A549 (cell line): ENCODE results near the gene DNM1. TPM values are rescaled to one million over a fixed set of nuclear protein-coding genes. Genes with fewer than 3 reads are reported as not detected.

ENCODE experiments used
- ATAC-seq, 2 experiments: fragments of 200-7000 bp in 1 of 2; fragments of >200 bp in 1 of 2; cut with Nextera tagmentation in 1 of 2; cut with Tn5 transposase in 1 of 2; 3 replicates each; pipeline versions ENCODE4 v1.8.0 to v1.9.1; 2018 to 2020; ENCODE audit warnings: mild to moderate bottlenecking in 1 of 2, moderate library complexity in 1 of 2
- CTCF ChIA-PET: fragments of 300-600 bp; sonication (Branson Sonifier 250); formaldehyde crosslinking; extraction: SDS; loops from one replicate; lab custom pipeline; 2021; ENCODE audit warnings: antibody characterized with exemption, inconsistent platforms; lab: Yijun Ruan, JAX
- POLR2A ChIA-PET: fragments of 350-600 bp; formaldehyde crosslinking; extraction: SDS; loops from one replicate; lab custom pipeline; 2021; ENCODE audit warnings: antibody characterized with exemption, inconsistent platforms; lab: Yijun Ruan, JAX
- DNase-seq, 2 experiments: peaks; one replicate each; pipeline versions ENCODE4 v3.0.0 to v3.0.0-alpha.2; 2011 to 2016; ENCODE audit warnings: low read depth in 1 of 2, low spot score in 1 of 2
- FAIRE-seq: peaks from 2 replicates; lab custom pipeline; 2011; peaks lifted over from hg19 to GRCh38; lab: Jason Lieb, UNC
- H3K27ac ChIP-seq, 2 experiments: fragments of >200 bp; sonication (Bioruptor Twin); formaldehyde crosslinking; 3 replicates each; pipeline ENCODE4 v1.5.1; 2016 to 2017
- H3K4me1 ChIP-seq: fragments of >200 bp; sonication (Bioruptor Twin); formaldehyde crosslinking; 3 replicates; pipeline ENCODE4 v1.6.1; 2016
- H3K4me2 ChIP-seq: fragments of >200 bp; sonication (Bioruptor Twin); formaldehyde crosslinking; 3 replicates; pipeline ENCODE4 v1.6.1; 2016
- H3K4me3 ChIP-seq: fragments of >200 bp; sonication (Bioruptor Twin); formaldehyde crosslinking; 3 replicates; pipeline ENCODE4 v1.5.1; 2016
- H3K9me3 ChIP-seq: fragments of >200 bp; sonication (Bioruptor Twin); formaldehyde crosslinking; 3 replicates; pipeline ENCODE4 v1.6.1; 2016
- BHLHE40 ChIP-seq: IDR thresholded peaks from 2 replicates; pipeline ENCODE4 v1.6.1; 2012; ENCODE audit warnings: low read depth, low read length, inconsistent platforms
- CBX8 ChIP-seq: fragments of 200-600 bp; sonication (generic); IDR thresholded peaks from 2 replicates; pipeline ENCODE4 v1.6.1; 2016
- CHD4 ChIP-seq: fragments of 200-600 bp; sonication (generic); IDR thresholded peaks from 2 replicates; pipeline ENCODE4 v1.6.1; 2016; ENCODE audit warnings: antibody characterized with exemption, mild to moderate bottlenecking, borderline replicate concordance
- ESRRA ChIP-seq: fragments of 150-350 bp; IDR thresholded peaks from 2 replicates; pipeline ENCODE4 v1.6.1; 2014; ENCODE audit warnings: mild to moderate bottlenecking, low read length, borderline replicate concordance
- FOSL2 ChIP-seq, 2 experiments: fragments of 450-650 bp in 1 of 2; fragments of >200 bp in 1 of 2; sonication (Bioruptor Twin) in 1 of 2; formaldehyde crosslinking; IDR thresholded peaks; 2 replicates each; pipeline versions ENCODE4 v1.5.0 to v1.6.1; 2016 to 2020; ENCODE audit warnings: mild to moderate bottlenecking in 1 of 2, moderate library complexity in 1 of 2
- FOXS1 ChIP-seq: fragments of 250-450 bp; sonication (Bioruptor Pico); IDR thresholded peaks from 2 replicates; pipeline ENCODE4 v1.5.0; 2020; ENCODE audit warnings: mild to moderate bottlenecking, moderate library complexity
- HEYL ChIP-seq: fragments of 250-450 bp; sonication (Bioruptor Pico); IDR thresholded peaks from 2 replicates; pipeline ENCODE4 v1.8.0; 2021; ENCODE audit warnings: mild to moderate bottlenecking, moderate library complexity
- HOXB13 ChIP-seq: fragments of 250-450 bp; sonication (Bioruptor Pico); IDR thresholded peaks from 2 replicates; pipeline ENCODE4 v1.5.0; 2020; ENCODE audit warnings: low read depth, mild to moderate bottlenecking, moderate library complexity
- JUN ChIP-seq, 2 experiments: fragments of >200 bp; sonication (Bioruptor Twin); formaldehyde crosslinking; IDR thresholded peaks; 2 replicates in 1 of 2; 3 replicates in 1 of 2; pipeline ENCODE4 v1.6.1; 2016 to 2017
- KDM1A ChIP-seq: fragments of 200-600 bp; sonication (generic); IDR thresholded peaks from 2 replicates; pipeline ENCODE4 v1.6.1; 2016; ENCODE audit warnings: low read depth, mild to moderate bottlenecking
- MAZ ChIP-seq: fragments of 150-350 bp; IDR thresholded peaks from 2 replicates; pipeline ENCODE4 v1.6.1; 2014; ENCODE audit warnings: antibody characterized with exemption, low read depth, low read length, borderline replicate concordance
- MYC ChIP-seq: IDR thresholded peaks from 2 replicates; pipeline ENCODE4 v1.6.1; 2012; ENCODE audit warnings: mild to moderate bottlenecking, inconsistent platforms, low read length, improper control_type of control experiment, borderline replicate concordance
- NFE2L2 ChIP-seq: fragments of 150-350 bp; conservative IDR thresholded peaks from 2 replicates; pipeline ENCODE4 v1.6.1; 2014; ENCODE audit warnings: low read length
- NR3C1 ChIP-seq: fragments of >200 bp; sonication (Bioruptor Twin); formaldehyde crosslinking; IDR thresholded peaks from 3 replicates; pipeline ENCODE4 v1.6.1; 2017
- PHF8 ChIP-seq: fragments of 200-600 bp; sonication (generic); IDR thresholded peaks from 2 replicates; pipeline ENCODE4 v1.6.1; 2016; ENCODE audit warnings: low read depth, mild to moderate bottlenecking, antibody characterized with exemption, moderate library complexity, borderline replicate concordance
- SMC3 ChIP-seq: fragments of >200 bp; sonication (Bioruptor Twin); formaldehyde crosslinking; IDR thresholded peaks from 3 replicates; pipeline ENCODE4 v1.6.1; 2018; ENCODE audit warnings: inconsistent platforms
- SREBF2 ChIP-seq: fragments of 450-650 bp; IDR thresholded peaks from 2 replicates; pipeline ENCODE4 v1.6.1; 2014; ENCODE audit warnings: mild to moderate bottlenecking, moderate library complexity
- WGBS: methylation state at CpG from one replicate; pipeline ENCODE4 v1.1.6; 2017; ENCODE audit errors: missing lambda C conversion rate; 5-methylcytosine and 5-hydroxymethylcytosine counted together
- polyA plus RNA-seq, 4 experiments: library from polyadenylated mRNA; depleted of rRNA in 3 of 4; stranded (reverse); fragments of >200 nt; fragmentation: RNase III in 1 of 4; extraction: RNeasy Plus Mini Kit Qiagen cat#74134 plus additional on column Dnase treatment in 1 of 4; gene quantifications; 2 replicates in 3 of 4; 3 replicates in 1 of 4; pipeline ENCODE4 v1.2.3, GENCODE V29; 2011 to 2017
- TF ChIP-seq, protein P1 (sequence below): fragments of 250-450 bp; sonication (Bioruptor Pico); IDR thresholded peaks from 2 replicates; pipeline ENCODE4 v1.5.0; 2020; ENCODE audit warnings: low read depth, mild to moderate bottlenecking, moderate library complexity
- TF ChIP-seq, protein P2 (sequence below): fragments of 450-650 bp; IDR thresholded peaks from 2 replicates; pipeline ENCODE4 v1.6.1; 2014; ENCODE audit warnings: antibody characterized with exemption
- TF ChIP-seq, protein P3 (sequence below): fragments of 200-600 bp; sonication (generic); IDR thresholded peaks from 2 replicates; pipeline ENCODE4 v1.6.1; 2016; ENCODE audit warnings: antibody characterized with exemption, mild to moderate bottlenecking, moderate library complexity

DNM1 gene
- polyA plus RNA-seq, 2 of the 4 experiments (the other 2 are of a cell fraction), result 60.2 to 139 TPM

GRCh38 chr9:128249558-128249907 lies 46.4 kb downstream of the DNM1 start:
- ChIA-PET CTCF (interaction anchor here (0.9 to 1.3 kb wide), 4 partner anchors 9 to 128 kb away, joined by 3 to 5 read pairs (median 4); no protein-coding TSS in a partner anchor), POLR2A (no interaction called here)
- H3K9me3 ChIP-seq, result no peaks in the 10 kb centered on the region
- no peak overlapping the region for H3K27ac ChIP-seq
- FAIRE-seq, result no peak
- TF ChIP-seq, protein P1, sequence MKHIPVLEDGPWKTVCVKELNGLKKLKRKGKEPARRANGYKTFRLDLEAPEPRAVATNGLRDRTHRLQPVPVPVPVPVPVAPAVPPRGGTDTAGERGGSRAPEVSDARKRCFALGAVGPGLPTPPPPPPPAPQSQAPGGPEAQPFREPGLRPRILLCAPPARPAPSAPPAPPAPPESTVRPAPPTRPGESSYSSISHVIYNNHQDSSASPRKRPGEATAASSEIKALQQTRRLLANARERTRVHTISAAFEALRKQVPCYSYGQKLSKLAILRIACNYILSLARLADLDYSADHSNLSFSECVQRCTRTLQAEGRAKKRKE, result no peak
- TF ChIP-seq SREBF2 (no peak), BHLHE40 (no peak), NFE2L2 (no peak), FOXS1 (CRISPR knock-in tag) (no peak), NR3C1 (no peak), FOSL2 (IDR thresholded peaks at IDR 0.05) (no peak), FOSL2 (CRISPR knock-in tag; IDR thresholded peaks at IDR 0.05) (no peak), SMC3 (no peak), PHF8 (no peak), HEYL (no peak), MYC (no peak), KDM1A (no peak), MAZ (no peak), ESRRA (no peak), HOXB13 (CRISPR knock-in tag) (no peak), CBX8 (no peak)
- TF ChIP-seq, protein P2, sequence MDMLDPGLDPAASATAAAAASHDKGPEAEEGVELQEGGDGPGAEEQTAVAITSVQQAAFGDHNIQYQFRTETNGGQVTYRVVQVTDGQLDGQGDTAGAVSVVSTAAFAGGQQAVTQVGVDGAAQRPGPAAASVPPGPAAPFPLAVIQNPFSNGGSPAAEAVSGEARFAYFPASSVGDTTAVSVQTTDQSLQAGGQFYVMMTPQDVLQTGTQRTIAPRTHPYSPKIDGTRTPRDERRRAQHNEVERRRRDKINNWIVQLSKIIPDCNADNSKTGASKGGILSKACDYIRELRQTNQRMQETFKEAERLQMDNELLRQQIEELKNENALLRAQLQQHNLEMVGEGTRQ, result no peak
- TF ChIP-seq, protein P3, sequence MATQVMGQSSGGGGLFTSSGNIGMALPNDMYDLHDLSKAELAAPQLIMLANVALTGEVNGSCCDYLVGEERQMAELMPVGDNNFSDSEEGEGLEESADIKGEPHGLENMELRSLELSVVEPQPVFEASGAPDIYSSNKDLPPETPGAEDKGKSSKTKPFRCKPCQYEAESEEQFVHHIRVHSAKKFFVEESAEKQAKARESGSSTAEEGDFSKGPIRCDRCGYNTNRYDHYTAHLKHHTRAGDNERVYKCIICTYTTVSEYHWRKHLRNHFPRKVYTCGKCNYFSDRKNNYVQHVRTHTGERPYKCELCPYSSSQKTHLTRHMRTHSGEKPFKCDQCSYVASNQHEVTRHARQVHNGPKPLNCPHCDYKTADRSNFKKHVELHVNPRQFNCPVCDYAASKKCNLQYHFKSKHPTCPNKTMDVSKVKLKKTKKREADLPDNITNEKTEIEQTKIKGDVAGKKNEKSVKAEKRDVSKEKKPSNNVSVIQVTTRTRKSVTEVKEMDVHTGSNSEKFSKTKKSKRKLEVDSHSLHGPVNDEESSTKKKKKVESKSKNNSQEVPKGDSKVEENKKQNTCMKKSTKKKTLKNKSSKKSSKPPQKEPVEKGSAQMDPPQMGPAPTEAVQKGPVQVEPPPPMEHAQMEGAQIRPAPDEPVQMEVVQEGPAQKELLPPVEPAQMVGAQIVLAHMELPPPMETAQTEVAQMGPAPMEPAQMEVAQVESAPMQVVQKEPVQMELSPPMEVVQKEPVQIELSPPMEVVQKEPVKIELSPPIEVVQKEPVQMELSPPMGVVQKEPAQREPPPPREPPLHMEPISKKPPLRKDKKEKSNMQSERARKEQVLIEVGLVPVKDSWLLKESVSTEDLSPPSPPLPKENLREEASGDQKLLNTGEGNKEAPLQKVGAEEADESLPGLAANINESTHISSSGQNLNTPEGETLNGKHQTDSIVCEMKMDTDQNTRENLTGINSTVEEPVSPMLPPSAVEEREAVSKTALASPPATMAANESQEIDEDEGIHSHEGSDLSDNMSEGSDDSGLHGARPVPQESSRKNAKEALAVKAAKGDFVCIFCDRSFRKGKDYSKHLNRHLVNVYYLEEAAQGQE, result no peak
- no peak overlapping the region for H3K4me2 ChIP-seq
- no peak for ATAC-seq
- WGBS, result 91% methylated on average over 8 of the region's 8 CpGs
- no peak for DNase-seq
- no peaks in the 10 kb centered on the region for H3K4me1 ChIP-seq
- H3K4me3 ChIP-seq, result no peak overlapping the region

DNA sequence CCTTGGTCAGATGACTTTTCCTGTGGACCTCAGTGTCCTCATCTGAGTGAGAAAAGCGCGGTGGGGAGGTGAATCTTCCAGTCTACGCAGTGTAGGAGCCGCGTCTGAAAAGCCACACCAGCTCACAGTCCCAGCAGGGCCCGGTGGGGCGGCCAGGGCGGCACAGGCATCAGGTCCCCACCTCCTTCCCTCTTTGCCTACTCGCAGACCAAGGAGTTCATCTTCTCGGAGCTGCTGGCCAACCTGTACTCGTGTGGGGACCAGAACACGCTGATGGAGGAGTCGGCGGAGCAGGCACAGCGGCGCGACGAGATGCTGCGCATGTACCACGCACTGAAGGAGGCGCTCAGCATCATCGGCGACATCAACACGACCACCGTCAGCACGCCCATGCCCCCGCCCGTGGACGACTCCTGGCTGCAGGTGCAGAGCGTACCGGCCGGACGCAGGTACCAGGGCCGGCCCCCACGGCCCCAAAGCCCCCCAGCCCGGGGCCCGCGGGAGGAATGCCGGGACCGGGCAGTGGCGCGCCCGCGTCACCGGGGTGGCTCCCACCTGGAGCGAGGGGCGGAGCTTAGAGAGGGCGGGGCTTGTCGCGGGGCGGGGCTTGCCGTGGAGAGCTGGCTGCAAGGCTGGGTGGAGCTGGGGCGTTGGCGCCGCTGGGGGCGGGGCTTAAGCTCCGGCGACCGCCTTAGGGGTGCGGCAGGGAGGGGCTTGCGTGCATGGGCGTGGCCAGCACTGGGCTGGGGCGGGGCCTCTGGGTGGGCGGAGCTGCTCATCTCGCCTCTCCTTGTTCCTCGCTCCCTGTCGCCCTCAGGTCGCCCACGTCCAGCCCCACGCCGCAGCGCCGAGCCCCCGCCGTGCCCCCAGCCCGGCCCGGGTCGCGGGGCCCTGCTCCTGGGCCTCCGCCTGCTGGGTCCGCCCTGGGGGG lies 47.0 kb downstream of the DNM1 start:
- ATAC-seq, result peak; percentile 27 to 78; a peak in 4 of 6 replicates
- FAIRE-seq, result no peak
- CTCF ChIA-PET, result interaction anchor here (0.8 to 1.3 kb wide), 7 partner anchors 10 to 127 kb away, joined by 3 to 5 read pairs (median 4); no protein-coding TSS in a partner anchor

More for the DNA sequence above, 47.0 kb downstream of the DNM1 start:
- Histone ChIP-seq H3K27ac (no peak overlapping the region), H3K4me1 (no peaks in the 10 kb centered on the region), H3K4me2 (no peak overlapping the region), H3K9me3 (no peaks in the 10 kb centered on the region), H3K4me3 (no peak overlapping the region)
- WGBS, result 86% methylated on average over 46 of the region's 81 CpGs
- no peak for TF ChIP-seq CHD4
- TF ChIP-seq JUN (IDR thresholded peaks at IDR 0.05), result 0 out of 5 replicates have a peak, but pooled peaks of 1 of the 2 experiments have one; percentile 29
- DNase-seq, result peak; percentile 60 to 90
- POLR2A ChIA-PET, result interaction anchor here (1.0 kb wide), 1 partner anchor 9 kb away, joined by 4 read pairs; no protein-coding TSS in a partner anchor
